Measurements from ENCODE around the gene TACC3. TPM values are rescaled to one million over a fixed set of nuclear protein-coding genes. Genes with fewer than 3 reads are reported as not detected.
A peak's percentile ranks its signal among the peaks of the same experiment; 100 is the strongest.

TACC3 gene
- total and polyA plus RNA-seq, 12 donors = 2.3 to 16.2 (median 4.8) TPM

DNA sequence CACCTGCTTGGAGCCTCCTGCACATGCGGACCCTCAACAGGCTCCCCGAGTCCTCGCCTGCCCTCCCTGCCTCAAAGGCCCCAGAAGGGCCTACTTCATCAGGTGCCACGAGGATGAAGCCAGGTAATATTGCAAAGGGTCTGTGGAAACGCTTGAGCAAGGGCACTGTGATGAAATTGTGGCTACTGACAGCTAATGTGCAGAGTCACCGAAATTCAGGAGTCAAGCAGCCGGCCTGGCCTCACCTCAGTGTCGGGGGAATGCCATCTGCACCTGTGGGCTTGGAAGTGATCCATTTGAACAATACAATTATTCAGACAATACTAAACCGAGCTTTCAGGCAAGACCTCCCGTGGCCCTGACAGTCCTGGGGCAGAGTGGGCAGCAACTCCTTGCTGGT lies 68.7 kb downstream of the TACC3 start:
- Histone ChIP-seq H3K27me3 (peaks cover 11 to 31% (median 13%) of the 10 kb centered on the region in 7 donors), H3K27ac (no peak overlapping the region), H3K4me1 (peaks cover 10 to 22% (median 13%) of the 10 kb centered on the region in 9 donors), H3K4me3 (no peak overlapping the region), H3K36me3 (no peaks in the 10 kb centered on the region), H3K9me3 (no peaks in the 10 kb centered on the region)
- 88 to 89% methylated on average over 10 of the region's 10 CpGs for WGBS, 2 donors
- TF ChIP-seq CTCF (IDR thresholded peaks at IDR 0.05) = no peak
- ATAC-seq (no peak), DNase-seq (no peak)
- intact Hi-C loops (cut with DNase I) = no loop called here

- intact Hi-C loops (cut with DNase I) = no loop called here
- ATAC-seq (peak in 1 of 8 donors; percentile 20), DNase-seq (no peak)
- no peak for TF ChIP-seq CTCF (IDR thresholded peaks at IDR 0.05)
- Histone ChIP-seq H3K4me1 (peaks cover 8 to 23% (median 18%) of the 10 kb centered on the region in 9 donors), H3K9me3 (no peaks in the 10 kb centered on the region), H3K27me3 (peaks cover 19 to 54% (median 36%) of the 10 kb centered on the region in 7 donors), H3K36me3 (no peaks in the 10 kb centered on the region), H3K27ac (peak overlapping the region in 1 of 10 donors; percentile 22), H3K4me3 (peak overlapping the region in 3 of 10 donors; percentile 23 to 39 (median 33))
- WGBS, 2 donors = 42 to 52% methylated on average over 29 of the region's 29 CpGs
These were observed 71.0 kb downstream of the TACC3 start for GRCh38 chr4:1792158-1792831.

- intact Hi-C loops (cut with DNase I) = no loop called here
These were observed 71.6 kb downstream of the TACC3 start, which contains the start of gene FGFR3 for GRCh38 chr4:1792832-1793495. Gene FGFR3, plus strand, starts transcription at chr4:1793293. Its CDS starts 642 bp downstream, at chr4:1793935.

More at GRCh38 chr4:1792832-1793495, 71.6 kb downstream of the TACC3 start, which contains the start of gene FGFR3:
- Histone ChIP-seq H3K27me3 (peaks cover 19 to 61% (median 43%) of the 10 kb centered on the region in 7 donors), H3K4me1 (peaks cover 8 to 23% (median 18%) of the 10 kb centered on the region in 9 donors), H3K9me3 (no peaks in the 10 kb centered on the region), H3K27ac (peak within 1 kb of the TSS in 1 of 10 donors; percentile 56), H3K4me3 (peak within 1 kb of the TSS in 9 of 10 donors; percentile 32 to 60 (median 51)), H3K36me3 (no peaks in the 10 kb centered on the region)
- no peak for TF ChIP-seq CTCF (IDR thresholded peaks at IDR 0.05)
- ATAC-seq = peak; percentile 27 to 88 (median 77)
- 2% methylated on average over 55 to 95 of the region's 95 CpGs for WGBS, 2 donors
- DNase-seq = peak; percentile 19 to 52

Data from heart right ventricle (tissue), 16 donors.